ENCODE results near the gene FAM25A.
"Not testable (repeated sequence)": the region's sequence is repeated elsewhere in the genome, so short reads cannot be mapped to it uniquely, and the experiment has no call there.

DNA sequence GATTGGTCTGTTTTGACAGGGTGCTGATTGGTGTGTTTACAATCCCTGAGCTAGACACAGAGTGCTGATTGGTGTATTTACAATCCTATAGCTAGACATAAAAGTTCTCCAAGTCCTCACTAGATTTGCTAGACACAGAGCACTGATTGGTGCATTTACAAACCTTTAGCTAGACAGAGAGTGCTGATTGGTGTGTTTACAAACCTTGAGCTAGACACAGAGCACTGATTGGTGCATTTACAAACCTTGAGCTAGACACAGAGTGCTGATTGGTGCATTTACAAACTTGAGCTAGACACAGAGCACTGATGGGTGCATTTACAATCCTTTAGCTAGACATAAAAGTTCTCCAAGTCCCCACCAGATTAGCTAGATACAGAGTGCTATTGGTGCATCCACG lies 10.3 kb downstream of the FAM25A start:
- not testable (repeated sequence) for TF ChIP-seq SUZ12 (IDR thresholded peaks at IDR 0.05; ENCODE audit: extremely low read depth, insufficient read depth, insufficient read length); ZNF274 (IDR thresholded peaks at IDR 0.05; ENCODE audit: low read depth, low read length)

All from NT2/D1 (cell line).